HG03045 (cell line): Measurements from ENCODE around the gene CPE.
"Not testable (repeated sequence)": the region's sequence is repeated elsewhere in the genome, so short reads cannot be mapped to it uniquely, and the experiment has no call there.

Source experiments
- ATAC-seq: cut with Tn5 transposase; IDR thresholded peaks from one replicate; pipeline ENCODE4 v1.9.1; 2021; ENCODE audit warnings: mild to moderate bottlenecking, moderate library complexity; ENCODE audit not compliant: unreplicated experiment

Gene CPE

DNA sequence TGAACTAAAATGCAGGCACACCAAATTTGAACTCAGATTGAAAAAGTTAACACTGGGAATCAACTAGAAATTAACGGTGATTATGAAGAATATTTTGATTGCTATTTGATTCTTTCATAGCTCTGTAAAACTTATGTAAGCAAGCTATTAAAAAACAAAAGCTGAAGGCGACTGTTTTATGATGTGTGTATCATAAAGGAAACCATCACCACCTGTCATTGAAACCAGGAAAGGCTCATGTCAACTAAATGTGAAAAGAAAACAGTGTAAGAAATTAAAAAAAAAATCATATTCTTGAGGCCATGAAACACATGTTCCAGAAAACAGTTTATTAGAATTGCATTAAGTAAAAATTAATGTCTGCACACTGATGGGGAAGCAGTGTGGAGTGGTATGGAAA lies 24.2 kb downstream of the CPE start:
- no peak for ATAC-seq

DNA sequence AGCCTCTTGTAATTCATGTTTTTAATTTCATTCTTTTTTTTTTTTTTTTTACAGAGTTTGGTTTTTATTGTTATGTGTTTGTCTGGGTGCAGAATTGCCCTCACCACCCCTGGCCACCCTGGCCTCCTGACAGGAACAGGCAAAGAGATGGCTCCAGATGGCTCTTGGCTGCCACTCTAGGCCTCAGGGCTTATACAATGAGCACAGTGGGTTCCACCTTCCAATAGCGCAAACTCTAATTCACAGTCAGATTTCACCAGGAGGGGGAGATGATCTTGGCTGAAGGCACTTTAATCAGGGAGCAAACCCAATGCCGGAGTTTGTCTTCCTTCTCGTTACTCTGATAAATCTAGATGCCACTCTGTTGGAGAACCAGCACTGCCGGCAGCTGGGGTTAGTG lies 24.8 kb downstream of the CPE start:
- ATAC-seq: no peak

- no peak for ATAC-seq
These were observed 25.3 kb downstream of the CPE start for GRCh38 chr4:165404080-165404479.

- no peak for ATAC-seq
These were observed 25.9 kb downstream of the CPE start for GRCh38 chr4:165404696-165405095.

DNA sequence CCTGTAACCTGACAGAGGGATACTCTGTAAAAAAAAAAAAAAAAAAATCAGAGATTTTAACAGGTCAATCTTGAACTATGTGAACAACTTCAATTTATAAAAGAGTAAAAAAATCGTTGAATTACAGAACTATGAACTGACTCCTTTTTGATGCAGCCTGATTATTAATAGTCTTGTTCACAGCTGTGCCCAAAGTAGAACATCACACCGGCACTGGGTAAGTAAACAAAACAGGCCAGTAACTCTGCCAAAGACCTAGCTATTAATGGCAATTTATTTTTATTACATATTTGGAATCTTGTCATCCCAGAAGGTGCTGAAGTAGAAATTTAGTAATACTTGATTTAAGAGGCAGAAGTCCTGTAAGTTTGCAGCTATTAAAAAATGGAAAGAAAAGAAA lies 31.4 kb downstream of the CPE start:
- ATAC-seq: no peak

GRCh38 chr4:165415910-165416309 lies 37.1 kb downstream of the CPE start:
- ATAC-seq: no peak

DNA sequence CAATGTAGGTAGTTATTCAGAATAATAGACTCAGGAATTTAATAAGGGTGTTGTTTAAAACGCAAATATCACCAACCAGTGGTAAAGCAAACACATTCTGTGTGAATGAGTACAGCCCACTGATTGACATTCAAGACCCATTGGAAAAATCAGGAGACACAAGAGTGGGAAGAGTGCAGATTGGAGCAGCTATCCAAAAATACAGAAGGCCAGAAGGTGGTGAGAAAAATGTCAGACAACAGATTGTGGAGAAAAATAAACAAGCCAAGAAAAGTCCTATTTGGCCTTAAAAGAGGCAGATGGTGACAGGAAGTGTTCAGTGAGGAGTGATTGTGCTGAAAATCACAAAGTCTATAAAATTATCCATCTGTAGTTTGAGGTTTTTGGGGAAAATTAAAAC lies 39.3 kb downstream of the CPE start:
- no peak for ATAC-seq

DNA sequence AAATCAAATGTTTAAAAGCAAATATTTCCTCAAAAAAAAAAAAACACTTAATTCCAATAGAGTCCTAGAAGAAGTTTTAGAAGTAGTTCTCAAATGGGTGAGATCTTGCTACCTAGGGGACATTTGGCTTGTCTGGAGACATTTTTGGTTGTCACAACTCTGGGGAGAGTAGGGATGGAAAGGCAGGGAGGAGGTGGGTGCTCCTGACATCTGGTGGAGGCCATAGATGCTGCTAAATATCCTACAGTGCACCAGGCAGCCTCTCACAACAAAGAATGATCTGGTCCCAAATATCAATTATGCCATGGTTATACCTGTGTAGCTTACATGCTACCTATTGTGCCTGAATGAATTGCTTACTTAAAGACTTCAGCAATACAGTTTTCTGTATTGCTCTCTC lies 46.8 kb downstream of the CPE start:
- ATAC-seq: no peak

GRCh38 chr4:165426331-165426730 lies 47.5 kb downstream of the CPE start:
- ATAC-seq: no peak

DNA sequence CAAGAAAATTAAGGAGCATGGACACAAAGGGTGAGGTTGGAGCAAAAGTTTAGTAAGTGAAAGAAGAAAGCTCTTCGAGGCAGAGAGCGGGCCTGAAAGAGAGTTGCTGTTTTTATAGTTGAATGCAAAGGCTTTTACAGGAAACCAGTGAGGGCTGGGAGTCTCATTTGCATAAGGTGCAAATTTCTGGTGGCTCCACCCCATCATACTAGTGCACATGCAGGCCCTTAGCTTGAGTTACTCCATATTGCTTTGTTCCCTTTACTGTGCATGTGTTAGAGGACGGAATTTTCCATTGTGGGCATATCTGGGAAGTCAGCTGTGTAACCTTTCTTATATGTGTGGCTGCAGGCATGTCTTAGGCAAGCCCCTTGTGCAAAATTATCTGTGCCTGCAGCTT lies 48.0 kb downstream of the CPE start:
- no peak for ATAC-seq

DNA sequence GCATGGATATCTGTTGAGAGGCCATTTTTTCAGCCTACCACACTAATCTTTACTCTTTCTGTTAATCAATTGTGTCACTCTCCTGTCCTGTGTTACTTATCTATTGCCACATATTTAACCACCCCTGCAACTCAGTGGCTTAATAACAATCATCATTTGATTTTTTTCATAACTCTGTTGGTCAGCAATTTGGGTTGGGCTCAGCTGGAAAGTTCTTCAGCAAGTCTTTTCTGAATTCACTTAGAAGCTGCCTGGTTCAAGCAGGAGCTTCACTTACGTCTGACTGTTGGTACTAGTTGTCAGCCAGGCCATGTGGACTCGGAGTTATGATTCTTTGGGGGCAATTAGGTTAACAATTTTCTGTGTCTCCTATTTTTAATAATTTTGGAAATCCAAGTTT lies 50.1 kb downstream of the CPE start:
- ATAC-seq: no peak

- no peak for ATAC-seq
These were observed 54.7 kb downstream of the CPE start for GRCh38 chr4:165433529-165433928.

- no peak for ATAC-seq
These were observed 58.9 kb downstream of the CPE start for GRCh38 chr4:165437691-165438090.

DNA sequence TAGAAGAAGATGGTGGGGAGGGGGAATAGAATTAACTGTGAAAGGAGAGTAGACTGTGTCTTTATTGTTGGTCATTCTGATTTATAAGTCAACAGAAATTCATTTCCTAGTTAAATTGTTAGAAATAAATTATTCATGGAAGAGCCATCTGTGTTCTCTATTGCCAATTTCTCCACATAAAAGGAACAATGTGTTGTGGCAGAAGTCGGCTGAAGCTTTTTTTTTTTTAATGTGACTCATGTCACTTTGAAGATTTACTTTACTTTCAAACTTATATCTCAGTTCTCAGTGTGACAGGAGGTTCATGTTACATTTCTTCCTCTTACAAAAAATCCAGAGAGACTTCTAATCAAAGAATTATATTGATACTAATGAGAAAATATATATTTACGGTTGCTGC lies 60.5 kb downstream of the CPE start:
- no peak for ATAC-seq

- no peak for ATAC-seq
These were observed 61.2 kb downstream of the CPE start for GRCh38 chr4:165439981-165440380.

DNA sequence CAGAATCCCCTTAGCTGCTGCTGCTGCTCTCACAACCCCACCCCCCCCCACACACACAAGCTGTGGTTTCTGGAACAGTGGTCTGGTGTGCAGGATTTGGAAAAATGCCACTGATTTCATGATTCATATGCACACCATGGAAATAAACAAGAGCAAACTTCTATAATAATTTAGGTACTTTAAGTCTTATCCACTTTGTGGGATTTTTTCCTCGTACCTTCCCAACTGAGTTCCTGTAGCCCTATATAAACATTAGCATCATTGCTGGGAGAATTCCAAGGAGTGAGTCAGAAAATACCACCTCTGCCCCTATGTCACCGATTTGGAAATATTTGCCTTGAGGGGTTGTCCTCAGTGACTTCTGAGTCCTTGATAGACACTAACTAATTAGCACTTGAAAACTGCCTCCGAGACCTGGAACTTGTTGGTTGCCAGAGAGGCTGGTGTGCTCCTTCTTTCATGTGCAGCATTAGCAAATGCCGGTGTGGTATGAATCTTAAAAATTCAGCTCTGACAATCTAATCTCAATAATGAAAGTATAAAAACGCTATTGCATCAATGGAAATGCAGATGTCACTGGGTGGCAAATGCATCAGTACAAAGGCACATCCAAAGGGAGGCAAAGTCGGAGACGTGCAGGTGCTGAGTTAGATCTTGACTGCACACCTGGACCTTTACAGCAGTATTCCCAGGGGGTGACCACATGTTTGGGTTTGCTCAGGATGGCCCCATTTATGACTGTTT lies 61.8 kb downstream of the CPE start:
- no peak for ATAC-seq

DNA sequence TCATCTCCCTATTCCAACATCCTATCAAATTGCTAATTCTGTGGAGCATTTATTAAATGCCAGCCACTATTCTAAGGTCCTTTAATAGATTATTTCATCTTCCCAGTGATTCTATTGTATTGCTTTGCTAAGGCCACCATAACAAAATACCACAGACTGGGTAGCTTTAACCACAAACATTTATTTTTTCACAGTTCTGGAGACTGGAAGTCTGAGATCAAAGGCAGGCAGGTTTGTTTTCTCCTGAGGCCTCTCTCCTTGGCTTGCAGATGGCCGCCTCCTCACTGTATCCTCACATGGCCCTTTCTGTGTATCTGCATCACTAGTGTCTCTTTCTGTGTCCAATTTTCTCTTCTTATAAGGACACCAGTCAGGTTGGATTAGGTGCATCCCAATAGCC lies 64.5 kb downstream of the CPE start:
- no peak for ATAC-seq

- no peak for ATAC-seq
These were observed 69.9 kb downstream of the CPE start for GRCh38 chr4:165448700-165449099.

DNA sequence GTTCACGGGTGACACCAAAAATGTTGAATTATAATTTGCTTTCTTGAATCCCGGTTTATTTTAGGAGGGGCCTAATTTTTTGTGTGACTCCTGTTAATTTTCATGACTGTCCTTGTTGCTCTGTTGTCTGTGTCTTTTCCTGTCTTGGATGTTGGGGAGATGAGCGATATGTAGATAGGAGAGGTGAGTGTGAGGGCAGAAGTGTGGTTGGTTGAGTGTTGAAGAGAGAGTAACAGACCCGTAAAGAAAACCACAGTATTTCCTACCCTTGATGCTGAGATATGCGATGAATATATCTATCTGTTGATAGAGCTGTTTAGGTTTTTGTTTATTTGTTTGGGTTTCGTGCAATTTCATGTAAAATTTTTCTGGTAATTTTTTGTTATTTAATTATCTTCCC lies 70.5 kb downstream of the CPE start:
- ATAC-seq: no peak

GRCh38 chr4:165450871-165451270 lies 72.1 kb downstream of the CPE start:
- no peak for ATAC-seq

DNA sequence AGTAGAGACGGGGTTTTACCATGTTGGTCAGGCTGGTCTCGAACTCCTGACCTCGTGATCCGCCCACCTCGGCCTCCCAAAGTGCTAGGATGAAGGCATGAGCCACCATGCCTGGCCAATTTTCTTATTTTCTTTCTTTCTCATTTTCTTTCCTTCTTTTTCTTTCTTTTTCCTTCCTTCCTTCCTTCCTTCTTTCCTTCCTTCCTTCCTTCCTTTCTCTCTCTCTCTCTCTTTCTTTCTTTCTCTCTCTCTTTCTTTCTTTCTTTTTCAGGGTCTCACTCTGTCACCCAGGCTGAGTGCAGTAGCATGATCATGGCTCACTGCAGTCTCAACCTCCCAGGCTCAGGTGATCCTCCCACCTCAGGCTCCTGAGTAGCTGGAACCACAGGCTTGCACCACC lies 74.3 kb downstream of the CPE start:
- not testable (repeated sequence) for ATAC-seq

GRCh38 chr4:165454426-165454825 lies 75.6 kb downstream of the CPE start:
- ATAC-seq: no peak

- no peak for ATAC-seq
These were observed 79.0 kb downstream of the CPE start for GRCh38 chr4:165457793-165458192.
